GM12878 (cell line): ENCODE data around the gene GRAMD1A. TPM values are rescaled to one million over a fixed set of nuclear protein-coding genes. Genes with fewer than 3 reads are reported as not detected.

Source experiments
- ATAC-seq: fragments of 200-7000 bp; cut with Tn5 transposase; 3 replicates; pipeline ENCODE4 v1.9.1; 2020; ENCODE audit warnings: mild to moderate bottlenecking, moderate library complexity
- BruUV-seq: library from RNA; stranded (reverse); fragments of 400-500 nt; replicated peaks from 2 replicates; lab custom pipeline; 2021; lab: Mats Ljungman, UMichigan
- CTCF ChIA-PET: fragments of 300-600 bp; sonication (Branson Sonifier 250); formaldehyde crosslinking; extraction: SDS; loops from one replicate; lab custom pipeline; 2021; ENCODE audit warnings: inconsistent platforms; lab: Yijun Ruan, JAX
- POLR2A ChIA-PET: fragments of 350-600 bp; formaldehyde crosslinking; extraction: SDS; loops from one replicate; lab custom pipeline; 2021; ENCODE audit warnings: inconsistent platforms; lab: Charles Lee
- RAD21 ChIA-PET: fragments of 300-600 bp; sonication (Branson Sonifier 250); formaldehyde crosslinking; loops from one replicate; lab custom pipeline; 2023; ENCODE audit warnings: antibody characterized with exemption; ENCODE audit not compliant: unreplicated experiment; lab: Charles Lee
- SMC1A ChIA-PET: fragments of 300-600 bp; sonication (Branson Sonifier 250); formaldehyde crosslinking; loops from one replicate; lab custom pipeline; 2023; ENCODE audit not compliant: unreplicated experiment, uncharacterized antibody; lab: Charles Lee
- DNase-seq: peaks from one replicate; pipeline ENCODE4 v3.0.0-alpha.2; 2011; ENCODE audit warnings: low read depth, low spot score
- FAIRE-seq: peaks from 3 replicates; lab custom pipeline; 2011; peaks lifted over from hg19 to GRCh38; lab: Jason Lieb, UNC
- H2AFZ ChIP-seq: 2 replicates; pipeline ENCODE4 v1.6.0; 2011; ENCODE audit warnings: low read depth, low read length, control low read depth; ENCODE audit not compliant: control insufficient read depth
- H3K27ac ChIP-seq: 2 replicates; pipeline ENCODE4 v1.5.1; 2011; ENCODE audit warnings: control low read depth; ENCODE audit not compliant: control insufficient read depth, insufficient read depth
- H3K27me3 ChIP-seq, 2 experiments: replicated peaks in 1 of 2; 2 replicates each; pipeline versions ENCODE4 v1.6.0 to v1.6.1; 2011; ENCODE audit warnings: low read length in 1 of 2; ENCODE audit not compliant: control insufficient read depth in 2 of 2, insufficient read depth in 2 of 2
- H3K36me3 ChIP-seq, 2 experiments: 2 replicates each; pipeline ENCODE4 v1.5.1; 2011; ENCODE audit warnings: low read length in 1 of 2; ENCODE audit not compliant: control insufficient read depth in 2 of 2, insufficient read depth in 2 of 2
- H3K4me1 ChIP-seq: 2 replicates; pipeline ENCODE4 v1.6.1; 2011; ENCODE audit warnings: mild to moderate bottlenecking, low read length, moderate library complexity, mixed read lengths; ENCODE audit not compliant: control insufficient read depth, insufficient read depth
- H3K4me2 ChIP-seq: 2 replicates; pipeline ENCODE4 v1.6.0; 2011; ENCODE audit warnings: control low read depth; ENCODE audit not compliant: control insufficient read depth, insufficient read depth
- H3K4me3 ChIP-seq: fragments of 200-600 bp; sonication (generic); 2 replicates; pipeline ENCODE4 v1.5.1; 2016
- H3K79me2 ChIP-seq: 2 replicates; pipeline ENCODE4 v1.6.0; 2011; ENCODE audit warnings: low read length; ENCODE audit not compliant: control insufficient read depth, insufficient read depth
- H3K9ac ChIP-seq: 2 replicates; pipeline ENCODE4 v1.8.0; 2011; ENCODE audit warnings: low read length, control low read depth, mixed read lengths; ENCODE audit not compliant: control insufficient read depth, insufficient read depth
- H3K9me3 ChIP-seq: replicated peaks from 3 replicates; pipeline ENCODE4 v1.5.1; 2011; ENCODE audit warnings: mild to moderate bottlenecking, low read length; ENCODE audit not compliant: control insufficient read depth, insufficient read depth
- H4K20me1 ChIP-seq: 2 replicates; pipeline ENCODE4 v1.6.0; 2011; ENCODE audit not compliant: control insufficient read depth, insufficient read depth
- CHD4 ChIP-seq: fragments of 200-600 bp; sonication (generic); IDR thresholded peaks from 2 replicates; pipeline ENCODE4 v1.6.1; 2016; ENCODE audit warnings: mild to moderate bottlenecking
- HCFC1 ChIP-seq: fragments of 150-350 bp; IDR thresholded peaks from 2 replicates; pipeline ENCODE4 v1.6.1; 2014; ENCODE audit warnings: low read length
- HDAC6 ChIP-seq: fragments of 200-600 bp; sonication (generic); IDR thresholded peaks from one replicate; pipeline ENCODE4 v1.8.0; 2017; ENCODE audit warnings: antibody characterized with exemption; ENCODE audit not compliant: unreplicated experiment
- IKZF1 ChIP-seq: fragments of 450-650 bp; conservative IDR thresholded peaks from 2 replicates; pipeline ENCODE4 v1.6.1; 2017; ENCODE audit warnings: antibody characterized with exemption, mild to moderate bottlenecking
- LARP7 ChIP-seq: fragments of 450-650 bp; IDR thresholded peaks from 2 replicates; pipeline ENCODE4 v1.6.1; 2017; ENCODE audit warnings: mild to moderate bottlenecking
- MYB ChIP-seq: fragments of 150-350 bp; IDR thresholded peaks from 2 replicates; pipeline ENCODE4 v1.6.1; 2014; ENCODE audit warnings: mild to moderate bottlenecking, low read depth, low read length, borderline replicate concordance
- NFIC ChIP-seq: IDR thresholded peaks from 2 replicates; pipeline ENCODE4 v1.6.1; 2012; ENCODE audit warnings: low read depth, mild to moderate bottlenecking, inconsistent platforms, low read length, moderate library complexity
- PAX8 ChIP-seq: fragments of 450-650 bp; IDR thresholded peaks from 2 replicates; pipeline ENCODE4 v1.6.1; 2017; ENCODE audit warnings: mild to moderate bottlenecking, moderate library complexity
- POLR2AphosphoS5 ChIP-seq: IDR thresholded peaks from 2 replicates; pipeline ENCODE4 v1.6.1; 2011; ENCODE audit warnings: mild to moderate bottlenecking, low read length, inconsistent platforms
- RB1 ChIP-seq: fragments of 450-650 bp; formaldehyde crosslinking; IDR thresholded peaks from 2 replicates; pipeline ENCODE4 v1.6.1; 2017; ENCODE audit warnings: mild to moderate bottlenecking, borderline replicate concordance
- SMAD1 ChIP-seq: fragments of 450-650 bp; IDR thresholded peaks from 2 replicates; pipeline ENCODE4 v1.6.1; 2018; ENCODE audit warnings: mild to moderate bottlenecking, low read depth; ENCODE audit not compliant: partially characterized antibody
- SMAD5 ChIP-seq: IDR thresholded peaks from 2 replicates; pipeline ENCODE4 v1.6.1; 2016; ENCODE audit warnings: antibody characterized with exemption, low read depth
- TAF1 ChIP-seq: IDR thresholded peaks from 2 replicates; pipeline ENCODE4 v1.6.1; 2011; ENCODE audit warnings: mild to moderate bottlenecking, low read depth, low read length, borderline replicate concordance
- USF1 ChIP-seq: IDR thresholded peaks from 2 replicates; pipeline ENCODE4 v1.6.1; 2011; ENCODE audit warnings: borderline replicate concordance, low read depth, mild to moderate bottlenecking, moderate library complexity, mixed read lengths, low read length; ENCODE audit not compliant: insufficient read depth; ENCODE audit errors: extremely low read length
- WGBS: methylation state at CpG from one replicate; pipeline ENCODE4 v1.1.6; 2016; ENCODE audit warnings: low lambda C conversion rate; ENCODE audit not compliant: insufficient replicate concordance, insufficient coverage; ENCODE audit errors: missing lambda C conversion rate; 5-methylcytosine and 5-hydroxymethylcytosine counted together
- in situ Hi-C: fragments of 300-500 bp; cut with MboI; formaldehyde crosslinking; loops from 9 replicates; pipeline ENCODE4 v1.14.3; 2018; ENCODE audit warnings: mixed read lengths
- intact Hi-C: fragments of 100-400 bp; cut with micrococcal nuclease; formaldehyde crosslinking; loops from one replicate; pipeline ENCODE4 v1.14.2; 2022; ENCODE audit not compliant: unreplicated experiment
- polyA plus RNA-seq, 11 experiments: library from polyadenylated mRNA; depleted of rRNA in 4 of 11; unstranded in 6 of 11; stranded (reverse) in 5 of 11; fragments of >200 nt; fragmentation: Nextera tagmentation in 4 of 11; fragmentation: Illumina TruSeq in 1 of 11; extraction: Ambion mirVana in 4 of 11; extraction: Trizol in 1 of 11; gene quantifications; 1 replicate in 1 of 11; 2 replicates in 10 of 11; pipeline versions ENCODE4 v1.2.1 to v1.2.3, GENCODE V29; 2011 to 2016; ENCODE audit warnings: inconsistent platforms in 2 of 11, missing spikeins in 2 of 11, low read depth in 1 of 11
- total RNA-seq, 4 experiments: library from RNA; depleted of rRNA in 3 of 4; stranded (reverse); fragments of >200 nt in 3 of 4; fragmentation: Illumina TruSeq in 1 of 4; extraction: Trizol in 1 of 4; gene quantifications; 2 replicates each; pipeline versions ENCODE4 v1.2.1 to v1.2.3, GENCODE V29; 2013 to 2021
- TF ChIP-seq, protein P1 (sequence below): fragments of 450-650 bp; formaldehyde crosslinking; IDR thresholded peaks from 2 replicates; pipeline ENCODE4 v1.4.0; 2020; ENCODE audit warnings: mild to moderate bottlenecking, moderate library complexity
- TF ChIP-seq, protein P2 (sequence below): IDR thresholded peaks from 2 replicates; pipeline ENCODE4 v1.6.1; 2012; ENCODE audit warnings: mild to moderate bottlenecking, low read depth, low read length

Gene GRAMD1A
- total and polyA plus RNA-seq, 10 of the 15 experiments (the other 5 are each of a cell fraction or from before 2014, with no cell fraction given) = 0.79 to 73.6 (median 35.3) TPM

DNA sequence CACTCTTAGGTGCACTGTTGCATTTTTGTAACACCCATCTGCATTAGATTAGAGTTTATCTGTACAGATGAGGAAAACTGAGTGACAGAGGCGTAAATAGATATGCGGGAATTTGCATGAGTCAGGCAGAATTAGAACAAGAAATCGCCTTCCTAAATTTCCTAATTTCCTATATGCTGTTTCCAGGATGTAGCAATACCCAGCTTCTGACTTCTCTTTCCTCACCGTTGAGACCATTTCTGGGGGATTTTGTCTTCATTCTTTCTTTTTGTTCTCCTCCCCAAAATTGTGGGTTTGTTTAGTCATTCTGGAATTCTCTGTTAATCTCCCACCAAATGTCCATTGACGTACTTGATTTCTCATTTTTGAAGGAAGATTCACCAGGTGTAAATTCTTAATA lies 25.5 kb upstream of the GRAMD1A start (continued):
- no peak for TF ChIP-seq LARP7
- TF ChIP-seq CHD4 = no peak
- TF ChIP-seq IKZF1 = no peak
- TF ChIP-seq USF1 = no peak

- H3K4me1 ChIP-seq = peaks cover 8% of the 10 kb centered on the region
- no peak overlapping the region for H3K4me3 ChIP-seq
- ChIA-PET POLR2A (interaction anchor here (0.7 kb wide), 1 partner anchor 24 kb away, joined by 4 read pairs; no protein-coding TSS in a partner anchor), SMC1A (interaction anchor here (2.7 to 3.2 kb wide), 2 partner anchors 15 to 37 kb away, joined by 17 read pairs; no protein-coding TSS in a partner anchor), CTCF (interaction anchor here (1.5 to 5.1 kb wide), 2 partner anchors 26 to 38 kb away, joined by 10 to 62 read pairs; no protein-coding TSS in a partner anchor), RAD21 (interaction anchor here (0.7 to 1.7 kb wide), 3 partner anchors 10 to 26 kb away, joined by 3 to 8 read pairs (median 5); no protein-coding TSS in a partner anchor)
- no peak for FAIRE-seq
- in situ Hi-C loops (loop anchor here (5.0 kb wide), 1 partner anchor 37 kb away; no protein-coding TSS in a partner anchor), intact Hi-C loops (loop anchor here (10.0 kb wide), 1 partner anchor 160 kb away; the partner anchor contains the start of genes FXYD1 and LGI4)
- no peaks in the 10 kb centered on the region for H3K36me3 ChIP-seq
- no TSS peak for BruUV-seq
- no peaks in the 10 kb centered on the region for H3K27me3 ChIP-seq
- no peak for ATAC-seq
- H3K4me2 ChIP-seq = no peak overlapping the region
- H3K9ac ChIP-seq = no peak overlapping the region
- WGBS = 48% methylated on average over 5 of the region's 5 CpGs
- no peaks in the 10 kb centered on the region for H4K20me1 ChIP-seq
- no peak for DNase-seq
- H3K27ac ChIP-seq = no peak overlapping the region
- H3K9me3 ChIP-seq = peaks cover 2% of the 10 kb centered on the region; the same call in 1 of the 3 replicates
- H2AFZ ChIP-seq = no peak overlapping the region
- H3K79me2 ChIP-seq = no peaks in the 10 kb centered on the region
- TF ChIP-seq, protein P1, sequence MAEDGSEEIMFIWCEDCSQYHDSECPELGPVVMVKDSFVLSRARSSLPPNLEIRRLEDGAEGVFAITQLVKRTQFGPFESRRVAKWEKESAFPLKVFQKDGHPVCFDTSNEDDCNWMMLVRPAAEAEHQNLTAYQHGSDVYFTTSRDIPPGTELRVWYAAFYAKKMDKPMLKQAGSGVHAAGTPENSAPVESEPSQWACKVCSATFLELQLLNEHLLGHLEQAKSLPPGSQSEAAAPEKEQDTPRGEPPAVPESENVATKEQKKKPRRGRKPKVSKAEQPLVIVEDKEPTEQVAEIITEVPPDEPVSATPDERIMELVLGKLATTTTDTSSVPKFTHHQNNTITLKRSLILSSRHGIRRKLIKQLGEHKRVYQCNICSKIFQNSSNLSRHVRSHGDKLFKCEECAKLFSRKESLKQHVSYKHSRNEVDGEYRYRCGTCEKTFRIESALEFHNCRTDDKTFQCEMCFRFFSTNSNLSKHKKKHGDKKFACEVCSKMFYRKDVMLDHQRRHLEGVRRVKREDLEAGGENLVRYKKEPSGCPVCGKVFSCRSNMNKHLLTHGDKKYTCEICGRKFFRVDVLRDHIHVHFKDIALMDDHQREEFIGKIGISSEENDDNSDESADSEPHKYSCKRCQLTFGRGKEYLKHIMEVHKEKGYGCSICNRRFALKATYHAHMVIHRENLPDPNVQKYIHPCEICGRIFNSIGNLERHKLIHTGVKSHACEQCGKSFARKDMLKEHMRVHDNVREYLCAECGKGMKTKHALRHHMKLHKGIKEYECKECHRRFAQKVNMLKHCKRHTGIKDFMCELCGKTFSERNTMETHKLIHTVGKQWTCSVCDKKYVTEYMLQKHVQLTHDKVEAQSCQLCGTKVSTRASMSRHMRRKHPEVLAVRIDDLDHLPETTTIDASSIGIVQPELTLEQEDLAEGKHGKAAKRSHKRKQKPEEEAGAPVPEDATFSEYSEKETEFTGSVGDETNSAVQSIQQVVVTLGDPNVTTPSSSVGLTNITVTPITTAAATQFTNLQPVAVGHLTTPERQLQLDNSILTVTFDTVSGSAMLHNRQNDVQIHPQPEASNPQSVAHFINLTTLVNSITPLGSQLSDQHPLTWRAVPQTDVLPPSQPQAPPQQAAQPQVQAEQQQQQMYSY (CRISPR knock-in tag) = no peak
- TF ChIP-seq NFIC (no peak), SMAD1 (no peak), RB1 (no peak), PAX8 (no peak), HDAC6 (no peak), TAF1 (no peak), MYB (no peak), SMAD5 (no peak), POLR2AphosphoS5 (no peak), HCFC1 (no peak)
- TF ChIP-seq, protein P2, sequence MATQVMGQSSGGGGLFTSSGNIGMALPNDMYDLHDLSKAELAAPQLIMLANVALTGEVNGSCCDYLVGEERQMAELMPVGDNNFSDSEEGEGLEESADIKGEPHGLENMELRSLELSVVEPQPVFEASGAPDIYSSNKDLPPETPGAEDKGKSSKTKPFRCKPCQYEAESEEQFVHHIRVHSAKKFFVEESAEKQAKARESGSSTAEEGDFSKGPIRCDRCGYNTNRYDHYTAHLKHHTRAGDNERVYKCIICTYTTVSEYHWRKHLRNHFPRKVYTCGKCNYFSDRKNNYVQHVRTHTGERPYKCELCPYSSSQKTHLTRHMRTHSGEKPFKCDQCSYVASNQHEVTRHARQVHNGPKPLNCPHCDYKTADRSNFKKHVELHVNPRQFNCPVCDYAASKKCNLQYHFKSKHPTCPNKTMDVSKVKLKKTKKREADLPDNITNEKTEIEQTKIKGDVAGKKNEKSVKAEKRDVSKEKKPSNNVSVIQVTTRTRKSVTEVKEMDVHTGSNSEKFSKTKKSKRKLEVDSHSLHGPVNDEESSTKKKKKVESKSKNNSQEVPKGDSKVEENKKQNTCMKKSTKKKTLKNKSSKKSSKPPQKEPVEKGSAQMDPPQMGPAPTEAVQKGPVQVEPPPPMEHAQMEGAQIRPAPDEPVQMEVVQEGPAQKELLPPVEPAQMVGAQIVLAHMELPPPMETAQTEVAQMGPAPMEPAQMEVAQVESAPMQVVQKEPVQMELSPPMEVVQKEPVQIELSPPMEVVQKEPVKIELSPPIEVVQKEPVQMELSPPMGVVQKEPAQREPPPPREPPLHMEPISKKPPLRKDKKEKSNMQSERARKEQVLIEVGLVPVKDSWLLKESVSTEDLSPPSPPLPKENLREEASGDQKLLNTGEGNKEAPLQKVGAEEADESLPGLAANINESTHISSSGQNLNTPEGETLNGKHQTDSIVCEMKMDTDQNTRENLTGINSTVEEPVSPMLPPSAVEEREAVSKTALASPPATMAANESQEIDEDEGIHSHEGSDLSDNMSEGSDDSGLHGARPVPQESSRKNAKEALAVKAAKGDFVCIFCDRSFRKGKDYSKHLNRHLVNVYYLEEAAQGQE = no peak
These were observed 25.1 kb upstream of the GRAMD1A start for GRCh38 chr19:34975056-34975455.
